GM23338 (cell line): ENCODE results near the gene CLIC5. TPM values are rescaled to one million over a fixed set of nuclear protein-coding genes. Genes with fewer than 3 reads are reported as not detected.

Source experiments
- ATAC-seq: fragments of 200-7000 bp; cut with Tn5 transposase; 3 replicates; pipeline ENCODE4 v1.9.1; 2020
- DNase-seq: peaks from one replicate; pipeline ENCODE4 v3.0.0-alpha.2; 2015; ENCODE audit warnings: low spot score
- H2AFZ ChIP-seq: fragments of 200-600 bp; sonication (generic); 2 replicates; pipeline ENCODE4 v1.8.0; 2016; ENCODE audit warnings: antibody characterized with exemption, mild to moderate bottlenecking, moderate library complexity
- H3F3A ChIP-seq: fragments of 200-600 bp; sonication (generic); replicated peaks from 2 replicates; pipeline ENCODE4 v1.8.0; 2017; ENCODE audit warnings: antibody characterized with exemption, mixed run types, low read depth
- H3K27ac ChIP-seq: fragments of 200-600 bp; sonication (generic); 2 replicates; pipeline ENCODE4 v1.6.1; 2016; ENCODE audit warnings: low read depth
- H3K27me3 ChIP-seq: fragments of 200-600 bp; sonication (generic); 2 replicates; pipeline ENCODE4 v1.8.0; 2016; ENCODE audit warnings: mild to moderate bottlenecking, mixed run types, moderate library complexity; ENCODE audit not compliant: insufficient read depth
- H3K36me3 ChIP-seq: fragments of 200-600 bp; sonication (generic); 2 replicates; pipeline ENCODE4 v1.8.0; 2016; ENCODE audit warnings: mild to moderate bottlenecking; ENCODE audit not compliant: insufficient read depth
- H3K4me1 ChIP-seq: fragments of 200-600 bp; sonication (generic); 2 replicates; pipeline ENCODE4 v1.8.0; 2016; ENCODE audit warnings: mild to moderate bottlenecking, moderate library complexity; ENCODE audit not compliant: insufficient read depth
- H3K4me2 ChIP-seq: fragments of 200-600 bp; sonication (generic); 2 replicates; pipeline ENCODE4 v1.7.1; 2017; ENCODE audit warnings: mixed run types
- H3K4me3 ChIP-seq: fragments of 200-600 bp; sonication (generic); 2 replicates; pipeline ENCODE4 v1.6.1; 2016; ENCODE audit warnings: mixed run types
- H3K79me2 ChIP-seq: fragments of 200-600 bp; sonication (generic); replicated peaks from 2 replicates; pipeline ENCODE4 v1.8.0; 2017; ENCODE audit warnings: mild to moderate bottlenecking; ENCODE audit not compliant: insufficient read depth
- H3K9me2 ChIP-seq: fragments of 200-600 bp; sonication (generic); 2 replicates; pipeline ENCODE4 v1.8.0; 2017; ENCODE audit not compliant: insufficient read depth
- H4K20me1 ChIP-seq: fragments of 200-600 bp; sonication (generic); replicated peaks from 2 replicates; pipeline ENCODE4 v1.8.0; 2017; ENCODE audit warnings: mild to moderate bottlenecking; ENCODE audit not compliant: insufficient read depth
- H3K27ac Mint-ChIP-seq: 2 replicates; pipeline ENCODE4 v1.8.0; 2020; ENCODE audit warnings: inconsistent platforms, mild to moderate bottlenecking, moderate library complexity, mixed read lengths
- H3K27me3 Mint-ChIP-seq: 3 replicates; pipeline ENCODE4 v1.8.0; 2022; ENCODE audit warnings: low read depth, mild to moderate bottlenecking, moderate library complexity, mixed read lengths, inconsistent platforms; ENCODE audit not compliant: insufficient read depth, poor library complexity
- H3K36me3 Mint-ChIP-seq: 3 replicates; pipeline ENCODE4 v1.8.0; 2021; ENCODE audit warnings: low read depth, mild to moderate bottlenecking, inconsistent platforms, moderate library complexity, mixed read lengths
- H3K4me1 Mint-ChIP-seq: 3 replicates; pipeline ENCODE4 v1.8.0; 2020; ENCODE audit warnings: mild to moderate bottlenecking, inconsistent platforms, mixed read lengths
- H3K4me3 Mint-ChIP-seq: 3 replicates; pipeline ENCODE4 v1.8.0; 2021; ENCODE audit warnings: moderate library complexity, mild to moderate bottlenecking, inconsistent platforms, mixed read lengths
- H3K9me3 Mint-ChIP-seq: 3 replicates; pipeline ENCODE4 v1.8.0; 2020; ENCODE audit warnings: moderate library complexity, mild to moderate bottlenecking, inconsistent platforms, mixed read lengths
- CREB1 ChIP-seq: fragments of 250-450 bp; sonication (Bioruptor Pico); IDR thresholded peaks from 2 replicates; pipeline ENCODE4 v1.5.0; 2020; ENCODE audit warnings: low read depth, mild to moderate bottlenecking, moderate library complexity
- EZH2 ChIP-seq: fragments of 200-600 bp; sonication (generic); IDR thresholded peaks from one replicate; pipeline ENCODE4 v1.8.0; 2017; ENCODE audit warnings: antibody characterized with exemption, mild to moderate bottlenecking, low read depth; ENCODE audit not compliant: unreplicated experiment
- EZH2phosphoT487 ChIP-seq: fragments of 200-600 bp; sonication (generic); IDR thresholded peaks from one replicate; pipeline ENCODE4 v1.8.1; 2018; ENCODE audit warnings: antibody characterized with exemption; ENCODE audit not compliant: unreplicated experiment
- JUNB ChIP-seq: IDR thresholded peaks from one replicate; pipeline ENCODE4 v1.6.1; 2016; ENCODE audit warnings: antibody characterized with exemption; ENCODE audit not compliant: unreplicated experiment
- NANOG ChIP-seq: IDR thresholded peaks from 2 replicates; pipeline ENCODE4 v1.6.1; 2016; ENCODE audit warnings: antibody characterized with exemption, borderline replicate concordance
- POLR2AphosphoS5 ChIP-seq: IDR thresholded peaks from 2 replicates; pipeline ENCODE4 v1.6.1; 2016; ENCODE audit warnings: antibody characterized with exemption, low read depth
- STAT1 ChIP-seq: IDR thresholded peaks from one replicate; pipeline ENCODE4 v1.6.1; 2016; ENCODE audit warnings: antibody characterized with exemption; ENCODE audit not compliant: unreplicated experiment
- ZNF114 ChIP-seq: fragments of 250-450 bp; sonication (Bioruptor Pico); IDR thresholded peaks from 2 replicates; pipeline ENCODE4 v1.5.0; 2020; ENCODE audit warnings: mild to moderate bottlenecking, moderate library complexity
- ZNF331 ChIP-seq: fragments of 250-450 bp; sonication (Bioruptor Pico); IDR thresholded peaks from 2 replicates; pipeline ENCODE4 v1.5.0; 2020; ENCODE audit warnings: low read depth, mild to moderate bottlenecking, moderate library complexity
- polyA plus RNA-seq: library from polyadenylated mRNA; unstranded; fragments of >200 nt; fragmentation: Nextera tagmentation; extraction: Ambion mirVana; gene quantifications from 2 replicates; pipeline ENCODE4 v1.2.1, GENCODE V29; 2016
- total RNA-seq: library from RNA; depleted of rRNA; stranded (reverse); fragments of >200 nt; shearing (Covaris generic); gene quantifications from 2 replicates; pipeline ENCODE4 v1.2.3, GENCODE V29; 2014
- TF ChIP-seq, protein P1 (sequence below): IDR thresholded peaks from 2 replicates; pipeline ENCODE4 v1.6.1; 2016; ENCODE audit warnings: antibody characterized with exemption
- TF ChIP-seq, protein P2 (sequence below): fragments of 250-450 bp; sonication (Bioruptor Pico); IDR thresholded peaks from 2 replicates; pipeline ENCODE4 v1.5.0; 2020; ENCODE audit warnings: mild to moderate bottlenecking, moderate library complexity
- TF ChIP-seq, protein P3 (sequence below), 2 experiments: fragments of 200-600 bp in 1 of 2; sonication (generic) in 1 of 2; conservative IDR thresholded peaks; 2 replicates each; pipeline versions ENCODE4 v1.5.1 to v1.6.1; 2016 to 2017; ENCODE audit warnings: antibody characterized with exemption in 2 of 2, low read depth in 2 of 2, mild to moderate bottlenecking in 2 of 2, moderate library complexity in 1 of 2
- TF ChIP-seq, protein P4 (sequence below): IDR thresholded peaks from one replicate; pipeline ENCODE4 v1.6.1; 2018; ENCODE audit warnings: antibody characterized with exemption; ENCODE audit not compliant: unreplicated experiment

The CLIC5 gene
- total and polyA plus RNA-seq, 2 experiments from 2014 or later, result 0.08 TPM; not detected in 1

DNA sequence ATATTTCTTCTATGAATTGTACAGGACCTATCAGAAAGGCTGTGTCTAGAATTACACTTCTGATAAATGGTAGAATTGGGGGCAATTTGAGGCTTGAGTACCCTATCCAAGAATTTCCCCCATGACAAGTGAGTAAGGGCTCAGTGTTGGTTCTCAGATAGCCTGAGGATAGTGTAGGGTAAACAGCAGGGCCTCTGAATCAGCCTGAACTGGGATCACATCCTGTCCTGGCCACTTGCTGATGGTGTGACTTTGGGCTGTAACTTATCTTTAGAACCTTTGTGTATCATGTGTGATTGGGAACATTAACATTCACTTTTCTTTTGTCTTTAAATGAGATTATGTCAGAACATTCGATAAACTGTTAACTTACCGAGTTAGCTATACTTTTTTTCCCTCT, 151.0 kb downstream of the CLIC5 start:
- ATAC-seq (no peak), DNase-seq (no peak)
- H3K27me3 ChIP-seq, result no peaks in the 10 kb centered on the region
- H3K36me3 ChIP-seq, result no peaks in the 10 kb centered on the region
- no peak overlapping the region for H3K4me2 ChIP-seq
- no peak overlapping the region for H2AFZ ChIP-seq
- TF ChIP-seq STAT1 (no peak), JUNB (no peak), EZH2 (no peak), EZH2phosphoT487 (no peak), ZNF331 (no peak), NANOG (no peak), CREB1 (CRISPR knock-in tag) (no peak), ZNF114 (CRISPR knock-in tag) (no peak), POLR2AphosphoS5 (no peak)
- TF ChIP-seq, protein P1, sequence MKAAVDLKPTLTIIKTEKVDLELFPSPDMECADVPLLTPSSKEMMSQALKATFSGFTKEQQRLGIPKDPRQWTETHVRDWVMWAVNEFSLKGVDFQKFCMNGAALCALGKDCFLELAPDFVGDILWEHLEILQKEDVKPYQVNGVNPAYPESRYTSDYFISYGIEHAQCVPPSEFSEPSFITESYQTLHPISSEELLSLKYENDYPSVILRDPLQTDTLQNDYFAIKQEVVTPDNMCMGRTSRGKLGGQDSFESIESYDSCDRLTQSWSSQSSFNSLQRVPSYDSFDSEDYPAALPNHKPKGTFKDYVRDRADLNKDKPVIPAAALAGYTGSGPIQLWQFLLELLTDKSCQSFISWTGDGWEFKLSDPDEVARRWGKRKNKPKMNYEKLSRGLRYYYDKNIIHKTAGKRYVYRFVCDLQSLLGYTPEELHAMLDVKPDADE, result no peak
- TF ChIP-seq, protein P2, sequence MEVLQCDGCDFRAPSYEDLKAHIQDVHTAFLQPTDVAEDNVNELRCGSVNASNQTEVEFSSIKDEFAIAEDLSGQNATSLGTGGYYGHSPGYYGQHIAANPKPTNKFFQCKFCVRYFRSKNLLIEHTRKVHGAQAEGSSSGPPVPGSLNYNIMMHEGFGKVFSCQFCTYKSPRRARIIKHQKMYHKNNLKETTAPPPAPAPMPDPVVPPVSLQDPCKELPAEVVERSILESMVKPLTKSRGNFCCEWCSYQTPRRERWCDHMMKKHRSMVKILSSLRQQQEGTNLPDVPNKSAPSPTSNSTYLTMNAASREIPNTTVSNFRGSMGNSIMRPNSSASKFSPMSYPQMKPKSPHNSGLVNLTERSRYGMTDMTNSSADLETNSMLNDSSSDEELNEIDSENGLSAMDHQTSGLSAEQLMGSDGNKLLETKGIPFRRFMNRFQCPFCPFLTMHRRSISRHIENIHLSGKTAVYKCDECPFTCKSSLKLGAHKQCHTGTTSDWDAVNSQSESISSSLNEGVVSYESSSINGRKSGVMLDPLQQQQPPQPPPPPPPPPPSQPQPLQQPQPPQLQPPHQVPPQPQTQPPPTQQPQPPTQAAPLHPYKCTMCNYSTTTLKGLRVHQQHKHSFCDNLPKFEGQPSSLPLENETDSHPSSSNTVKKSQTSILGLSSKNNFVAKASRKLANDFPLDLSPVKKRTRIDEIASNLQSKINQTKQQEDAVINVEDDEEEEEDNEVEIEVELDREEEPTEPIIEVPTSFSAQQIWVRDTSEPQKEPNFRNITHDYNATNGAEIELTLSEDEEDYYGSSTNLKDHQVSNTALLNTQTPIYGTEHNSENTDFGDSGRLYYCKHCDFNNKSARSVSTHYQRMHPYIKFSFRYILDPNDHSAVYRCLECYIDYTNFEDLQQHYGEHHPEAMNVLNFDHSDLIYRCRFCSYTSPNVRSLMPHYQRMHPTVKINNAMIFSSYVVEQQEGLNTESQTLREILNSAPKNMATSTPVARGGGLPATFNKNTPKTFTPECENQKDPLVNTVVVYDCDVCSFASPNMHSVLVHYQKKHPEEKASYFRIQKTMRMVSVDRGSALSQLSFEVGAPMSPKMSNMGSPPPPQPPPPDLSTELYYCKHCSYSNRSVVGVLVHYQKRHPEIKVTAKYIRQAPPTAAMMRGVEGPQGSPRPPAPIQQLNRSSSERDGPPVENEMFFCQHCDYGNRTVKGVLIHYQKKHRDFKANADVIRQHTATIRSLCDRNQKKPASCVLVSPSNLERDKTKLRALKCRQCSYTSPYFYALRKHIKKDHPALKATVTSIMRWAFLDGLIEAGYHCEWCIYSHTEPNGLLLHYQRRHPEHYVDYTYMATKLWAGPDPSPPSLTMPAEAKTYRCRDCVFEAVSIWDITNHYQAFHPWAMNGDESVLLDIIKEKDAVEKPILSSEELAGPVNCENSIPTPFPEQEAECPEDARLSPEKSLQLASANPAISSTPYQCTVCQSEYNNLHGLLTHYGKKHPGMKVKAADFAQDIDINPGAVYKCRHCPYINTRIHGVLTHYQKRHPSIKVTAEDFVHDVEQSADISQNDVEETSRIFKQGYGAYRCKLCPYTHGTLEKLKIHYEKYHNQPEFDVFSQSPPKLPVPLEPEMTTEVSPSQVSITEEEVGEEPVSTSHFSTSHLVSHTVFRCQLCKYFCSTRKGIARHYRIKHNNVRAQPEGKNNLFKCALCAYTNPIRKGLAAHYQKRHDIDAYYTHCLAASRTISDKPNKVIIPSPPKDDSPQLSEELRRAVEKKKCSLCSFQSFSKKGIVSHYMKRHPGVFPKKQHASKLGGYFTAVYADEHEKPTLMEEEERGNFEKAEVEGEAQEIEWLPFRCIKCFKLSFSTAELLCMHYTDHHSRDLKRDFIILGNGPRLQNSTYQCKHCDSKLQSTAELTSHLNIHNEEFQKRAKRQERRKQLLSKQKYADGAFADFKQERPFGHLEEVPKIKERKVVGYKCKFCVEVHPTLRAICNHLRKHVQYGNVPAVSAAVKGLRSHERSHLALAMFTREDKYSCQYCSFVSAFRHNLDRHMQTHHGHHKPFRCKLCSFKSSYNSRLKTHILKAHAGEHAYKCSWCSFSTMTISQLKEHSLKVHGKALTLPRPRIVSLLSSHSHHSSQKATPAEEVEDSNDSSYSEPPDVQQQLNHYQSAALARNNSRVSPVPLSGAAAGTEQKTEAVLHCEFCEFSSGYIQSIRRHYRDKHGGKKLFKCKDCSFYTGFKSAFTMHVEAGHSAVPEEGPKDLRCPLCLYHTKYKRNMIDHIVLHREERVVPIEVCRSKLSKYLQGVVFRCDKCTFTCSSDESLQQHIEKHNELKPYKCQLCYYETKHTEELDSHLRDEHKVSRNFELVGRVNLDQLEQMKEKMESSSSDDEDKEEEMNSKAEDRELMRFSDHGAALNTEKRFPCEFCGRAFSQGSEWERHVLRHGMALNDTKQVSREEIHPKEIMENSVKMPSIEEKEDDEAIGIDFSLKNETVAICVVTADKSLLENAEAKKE, result no peak
- TF ChIP-seq, protein P3, sequence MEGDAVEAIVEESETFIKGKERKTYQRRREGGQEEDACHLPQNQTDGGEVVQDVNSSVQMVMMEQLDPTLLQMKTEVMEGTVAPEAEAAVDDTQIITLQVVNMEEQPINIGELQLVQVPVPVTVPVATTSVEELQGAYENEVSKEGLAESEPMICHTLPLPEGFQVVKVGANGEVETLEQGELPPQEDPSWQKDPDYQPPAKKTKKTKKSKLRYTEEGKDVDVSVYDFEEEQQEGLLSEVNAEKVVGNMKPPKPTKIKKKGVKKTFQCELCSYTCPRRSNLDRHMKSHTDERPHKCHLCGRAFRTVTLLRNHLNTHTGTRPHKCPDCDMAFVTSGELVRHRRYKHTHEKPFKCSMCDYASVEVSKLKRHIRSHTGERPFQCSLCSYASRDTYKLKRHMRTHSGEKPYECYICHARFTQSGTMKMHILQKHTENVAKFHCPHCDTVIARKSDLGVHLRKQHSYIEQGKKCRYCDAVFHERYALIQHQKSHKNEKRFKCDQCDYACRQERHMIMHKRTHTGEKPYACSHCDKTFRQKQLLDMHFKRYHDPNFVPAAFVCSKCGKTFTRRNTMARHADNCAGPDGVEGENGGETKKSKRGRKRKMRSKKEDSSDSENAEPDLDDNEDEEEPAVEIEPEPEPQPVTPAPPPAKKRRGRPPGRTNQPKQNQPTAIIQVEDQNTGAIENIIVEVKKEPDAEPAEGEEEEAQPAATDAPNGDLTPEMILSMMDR (conservative IDR thresholded peaks at IDR 0.05; ENCODE audit: low read depth in 2 of 2), result no peak
- TF ChIP-seq, protein P4, sequence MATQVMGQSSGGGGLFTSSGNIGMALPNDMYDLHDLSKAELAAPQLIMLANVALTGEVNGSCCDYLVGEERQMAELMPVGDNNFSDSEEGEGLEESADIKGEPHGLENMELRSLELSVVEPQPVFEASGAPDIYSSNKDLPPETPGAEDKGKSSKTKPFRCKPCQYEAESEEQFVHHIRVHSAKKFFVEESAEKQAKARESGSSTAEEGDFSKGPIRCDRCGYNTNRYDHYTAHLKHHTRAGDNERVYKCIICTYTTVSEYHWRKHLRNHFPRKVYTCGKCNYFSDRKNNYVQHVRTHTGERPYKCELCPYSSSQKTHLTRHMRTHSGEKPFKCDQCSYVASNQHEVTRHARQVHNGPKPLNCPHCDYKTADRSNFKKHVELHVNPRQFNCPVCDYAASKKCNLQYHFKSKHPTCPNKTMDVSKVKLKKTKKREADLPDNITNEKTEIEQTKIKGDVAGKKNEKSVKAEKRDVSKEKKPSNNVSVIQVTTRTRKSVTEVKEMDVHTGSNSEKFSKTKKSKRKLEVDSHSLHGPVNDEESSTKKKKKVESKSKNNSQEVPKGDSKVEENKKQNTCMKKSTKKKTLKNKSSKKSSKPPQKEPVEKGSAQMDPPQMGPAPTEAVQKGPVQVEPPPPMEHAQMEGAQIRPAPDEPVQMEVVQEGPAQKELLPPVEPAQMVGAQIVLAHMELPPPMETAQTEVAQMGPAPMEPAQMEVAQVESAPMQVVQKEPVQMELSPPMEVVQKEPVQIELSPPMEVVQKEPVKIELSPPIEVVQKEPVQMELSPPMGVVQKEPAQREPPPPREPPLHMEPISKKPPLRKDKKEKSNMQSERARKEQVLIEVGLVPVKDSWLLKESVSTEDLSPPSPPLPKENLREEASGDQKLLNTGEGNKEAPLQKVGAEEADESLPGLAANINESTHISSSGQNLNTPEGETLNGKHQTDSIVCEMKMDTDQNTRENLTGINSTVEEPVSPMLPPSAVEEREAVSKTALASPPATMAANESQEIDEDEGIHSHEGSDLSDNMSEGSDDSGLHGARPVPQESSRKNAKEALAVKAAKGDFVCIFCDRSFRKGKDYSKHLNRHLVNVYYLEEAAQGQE, result no peak
- Mint-ChIP-seq H3K4me3 (no peak overlapping the region), H3K27me3 (peaks cover 2% of the 10 kb centered on the region), H3K9me3 (no peaks in the 10 kb centered on the region), H3K4me1 (peaks cover 4% of the 10 kb centered on the region; the same call in 2 of the 3 replicates), H3K27ac (no peak overlapping the region), H3K36me3 (no peaks in the 10 kb centered on the region)
- no peak overlapping the region for H3K4me3 ChIP-seq
- H3F3A ChIP-seq, result no peaks in the 10 kb centered on the region
- H4K20me1 ChIP-seq, result no peaks in the 10 kb centered on the region
- no peaks in the 10 kb centered on the region; the same call in 1 of the 2 replicates for H3K9me2 ChIP-seq
- no peaks in the 10 kb centered on the region for H3K4me1 ChIP-seq
- H3K27ac ChIP-seq, result no peak overlapping the region
- H3K79me2 ChIP-seq, result no peaks in the 10 kb centered on the region
